Coronary artery (tissue), 2 donors: Measurements from ENCODE around the gene MRFAP1L1.
"Not testable (repeated sequence)": the region's sequence is repeated elsewhere in the genome, so short reads cannot be mapped to it uniquely, and the experiment has no call there.

Experiments
- DNase-seq: peaks from one replicate; pipeline ENCODE4 v3.0.0-alpha.2; 2017; ENCODE audit warnings: low spot score
- H3K27ac ChIP-seq, 2 donors: fragments of 200-600 bp; sonication (generic); one replicate each; pipeline ENCODE4 v1.5.1; 2016 to 2019
- H3K4me3 ChIP-seq: fragments of 200-600 bp; sonication (generic); 2 replicates; pipeline ENCODE4 v1.5.1; 2016; ENCODE audit warnings: mild to moderate bottlenecking, moderate library complexity
- CTCF ChIP-seq: fragments of 200-600 bp; sonication (generic); IDR thresholded peaks from one replicate; pipeline ENCODE4 v1.5.1; 2019; ENCODE audit warnings: antibody characterized with exemption

Gene MRFAP1L1

GRCh38 chr4:6676722-6677558, 32.7 kb downstream of the MRFAP1L1 start:
- Histone ChIP-seq H3K27ac (no peak overlapping the region), H3K4me3 (peak overlapping the region; percentile 11)
- no peak for DNase-seq
- no peak for TF ChIP-seq CTCF

- DNase-seq: no peak
- TF ChIP-seq CTCF: no peak
These were observed 35.0 kb downstream of the MRFAP1L1 start for GRCh38 chr4:6674500-6675149.

GRCh38 chr4:6673660-6674499, 35.8 kb downstream of the MRFAP1L1 start:
- H3K27ac ChIP-seq: peak overlapping the region; percentile 63 to 88
- no peak for TF ChIP-seq CTCF
- H3K4me3 ChIP-seq: peak overlapping the region; percentile 90
- peak; percentile 95 for DNase-seq

More at GRCh38 chr4:6674500-6675149, 35.0 kb downstream of the MRFAP1L1 start:
- Histone ChIP-seq H3K27ac (peak overlapping the region; percentile 63 to 88), H3K4me3 (peak overlapping the region; percentile 90)

- not testable (repeated sequence) for DNase-seq
- Histone ChIP-seq H3K4me3 (peak overlapping the region; percentile 90), H3K27ac (peak overlapping the region; percentile 63 to 88)
These were observed 36.4 kb downstream of the MRFAP1L1 start for GRCh38 chr4:6673191-6673659.

- H3K4me3 ChIP-seq: peak overlapping the region; percentile 90
- DNase-seq, H3K27ac ChIP-seq: not testable (repeated sequence)
These were observed 37.0 kb downstream of the MRFAP1L1 start for GRCh38 chr4:6672541-6673190.

GRCh38 chr4:6672131-6672530, 37.5 kb downstream of the MRFAP1L1 start:
- Histone ChIP-seq H3K4me3 (no peak overlapping the region), H3K27ac (no peak overlapping the region)
- TF ChIP-seq CTCF: no peak
- no peak for DNase-seq

GRCh38 chr4:6671648-6672047, 38.0 kb downstream of the MRFAP1L1 start:
- no peak for DNase-seq
- H3K27ac ChIP-seq: no peak overlapping the region
- TF ChIP-seq CTCF: no peak
- no peak overlapping the region for H3K4me3 ChIP-seq
